Measurements from ENCODE around the gene NAA80. TPM values are rescaled to one million over a fixed set of nuclear protein-coding genes. Genes with fewer than 3 reads are reported as not detected.

NAA80 gene
- total and polyA plus RNA-seq, 10 of the 15 experiments (the other 5 are each of a cell fraction or from before 2014, with no cell fraction given) = 0.48 to 12.7 (median 6.7) TPM

GRCh38 chr3:50337175-50337861 is 38.1 kb upstream of the NAA80 start (continued):
- no peak for TF ChIP-seq ATF2 (IDR thresholded peaks at IDR 0.05; ENCODE audit: low read length)
- no peak for TF ChIP-seq GABPA (IDR thresholded peaks at IDR 0.05; ENCODE audit: low read depth)
- no peak for TF ChIP-seq ZZZ3 (IDR thresholded peaks at IDR 0.05; ENCODE audit: control insufficient read depth, insufficient read length, low read depth)
- TF ChIP-seq WRNIP1 (IDR thresholded peaks at IDR 0.05; ENCODE audit: borderline replicate concordance, low read depth, low read length) = no peak
- TF ChIP-seq E4F1 (IDR thresholded peaks at IDR 0.05; ENCODE audit: borderline replicate concordance, partially characterized antibody) = no peak
- peak; percentile 80 for TF ChIP-seq POLR2AphosphoS5 (IDR thresholded peaks at IDR 0.05; ENCODE audit: low read length)
- TF ChIP-seq SKIL (IDR thresholded peaks at IDR 0.05; ENCODE audit: low read depth, poor library complexity, severe bottlenecking) = no peak
- TF ChIP-seq CBX5 (IDR thresholded peaks at IDR 0.05; ENCODE audit: low read depth) = no peak
- TF ChIP-seq TBL1XR1 (IDR thresholded peaks at IDR 0.05; ENCODE audit: low read depth, low read length) = 0 out of 2 replicates have a peak, but pooled peaks have one; percentile 12
- TF ChIP-seq TCF7 (IDR thresholded peaks at IDR 0.05; ENCODE audit: borderline replicate concordance) = no peak
- peak in 1 of 2 experiments; percentile 94; a peak in 2 of 3 replicates for TF ChIP-seq EGR1 (IDR thresholded peaks at IDR 0.05; ENCODE audit: borderline replicate concordance in 1 of 2, low read depth in 2 of 2, low read length in 2 of 2)
- TF ChIP-seq SMARCA5 (IDR thresholded peaks at IDR 0.05) = no peak; the same call in 1 of the 2 replicates
- peak; percentile 92 for TF ChIP-seq POLR2A (IDR thresholded peaks at IDR 0.05; ENCODE audit: low read depth, low read length)
- TF ChIP-seq HDGF (IDR thresholded peaks at IDR 0.05) = peak; percentile 95; the same call in 1 of the 2 replicates
- peak; percentile 56; the same call in 1 of the 2 replicates for TF ChIP-seq DPF2 (IDR thresholded peaks at IDR 0.05)
- TF ChIP-seq NFYA (IDR thresholded peaks at IDR 0.05; ENCODE audit: borderline replicate concordance, low read depth, low read length) = no peak
- peak; percentile 19; the same call in 1 of the 2 replicates for TF ChIP-seq RFX5 (IDR thresholded peaks at IDR 0.05; ENCODE audit: low read depth, low read length)
- TF ChIP-seq TCF12 (IDR thresholded peaks at IDR 0.05; ENCODE audit: low read depth, low read length) = no peak
- peak; percentile 40; the same call in 1 of the 2 replicates for TF ChIP-seq NFYB (IDR thresholded peaks at IDR 0.05; ENCODE audit: insufficient read depth, low read depth, low read length)
- TF ChIP-seq BMI1 (IDR thresholded peaks at IDR 0.05; ENCODE audit: borderline replicate concordance) = no peak
- TF ChIP-seq ZNF622 (IDR thresholded peaks at IDR 0.05) = no peak
- TF ChIP-seq PKNOX1 (IDR thresholded peaks at IDR 0.05) = no peak
- TF ChIP-seq ZNF384 (IDR thresholded peaks at IDR 0.05; ENCODE audit: borderline replicate concordance, low read depth, low read length) = no peak

All from GM12878 (cell line).